Thyroid gland (tissue), 4 donors: ENCODE results near the gene BEAN1. TPM values are rescaled to one million over a fixed set of nuclear protein-coding genes. Genes with fewer than 3 reads are reported as not detected.

Experiments used
- DNase-seq, 2 donors: peaks; one replicate each; pipeline ENCODE4 v3.0.0-alpha.2; 2019
- H3K27ac ChIP-seq, 3 donors: fragments of 200-600 bp; sonication (generic); 1 replicate in 2 of 3; 2 replicates in 1 of 3; pipeline ENCODE4 v1.5.1; 2016 to 2019; ENCODE audit warnings: mild to moderate bottlenecking in 1 of 3, moderate library complexity in 1 of 3
- H3K27me3 ChIP-seq: fragments of 200-600 bp; sonication (generic); one replicate; pipeline ENCODE4 v1.5.1; 2019
- H3K36me3 ChIP-seq, 2 donors: fragments of 200-600 bp; sonication (generic); one replicate each; pipeline ENCODE4 v1.5.1; 2016 to 2019
- H3K4me1 ChIP-seq, 2 donors: fragments of 200-600 bp; sonication (generic); one replicate each; pipeline ENCODE4 v1.5.1; 2017 to 2019
- H3K4me3 ChIP-seq, 3 donors: fragments of 200-600 bp; sonication (generic); replicated peaks in 1 of 3; 1 replicate in 2 of 3; 2 replicates in 1 of 3; pipeline ENCODE4 v1.5.1; 2016; ENCODE audit warnings: mild to moderate bottlenecking in 1 of 3
- H3K9me3 ChIP-seq: fragments of 200-600 bp; sonication (generic); one replicate; pipeline ENCODE4 v1.5.1; 2017
- CTCF ChIP-seq, 6 experiments: fragments of 200-600 bp in 3 of 6; fragments of 450-650 bp in 3 of 6; sonication (generic) in 3 of 6; IDR thresholded peaks; one replicate each; pipeline ENCODE4 v1.5.1; 2016 to 2019; ENCODE audit warnings: antibody characterized with exemption in 6 of 6, mild to moderate bottlenecking in 2 of 6, inconsistent platforms in 1 of 6, moderate library complexity in 1 of 6
- POLR2A ChIP-seq, 2 donors: fragments of 450-650 bp; IDR thresholded peaks; one replicate each; pipeline ENCODE4 v1.6.1; 2017; ENCODE audit warnings: antibody characterized with exemption in 2 of 2, mild to moderate bottlenecking in 2 of 2, moderate library complexity in 1 of 2
- WGBS, 2 donors: methylation state at CpG; one replicate each; pipeline ENCODE4 v1.1.5; 2017; 5-methylcytosine and 5-hydroxymethylcytosine counted together
- intact Hi-C: fragments of 100-400 bp; cut with DNase I; formaldehyde crosslinking; loops from one replicate; pipeline ENCODE4 v1.15.1; 2023
- total RNA-seq, 4 donors: library from RNA; depleted of rRNA; stranded (reverse); fragments of >200 nt; gene quantifications; one replicate each; pipeline ENCODE4 v1.2.3, GENCODE V29; 2016

BEAN1 gene
- total RNA-seq, 4 donors from 2014 or later = 0.38 to 0.54 TPM; not detected in 2

DNA sequence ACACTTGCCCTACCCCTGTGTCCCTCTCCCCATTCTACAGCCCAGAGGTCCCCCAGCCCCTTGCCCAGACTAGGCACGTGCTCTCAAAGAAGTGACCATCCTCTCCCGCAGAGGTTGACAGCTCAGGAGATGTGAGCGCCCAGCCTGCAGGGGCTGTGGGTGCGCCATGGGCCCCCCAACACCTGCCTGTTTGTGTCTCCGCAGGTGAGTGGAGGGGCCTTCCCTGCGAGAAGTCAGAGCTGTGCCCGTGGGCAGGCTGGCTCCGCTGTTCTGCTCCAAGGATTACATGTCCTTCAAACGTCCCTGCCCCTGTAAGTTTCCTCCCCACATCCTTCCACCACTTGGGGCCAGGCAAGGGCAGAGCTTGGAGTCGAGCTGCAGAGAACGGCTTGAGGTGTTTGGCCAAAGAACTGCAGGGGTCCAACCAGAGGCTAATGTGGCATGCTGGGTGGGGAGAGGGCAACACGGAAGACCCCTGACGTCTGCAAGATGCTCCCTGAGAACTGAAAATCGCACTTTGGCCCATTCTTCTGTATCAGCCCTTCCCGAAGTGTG lies 10.4 kb downstream of the BEAN1 start:
- H3K36me3 ChIP-seq = no peaks in the 10 kb centered on the region
- TF ChIP-seq POLR2A (IDR thresholded peaks at IDR 0.05) (no peak), CTCF (IDR thresholded peaks at IDR 0.05) (no peak)
- H3K4me3 ChIP-seq = no peak overlapping the region
- DNase-seq = no peak
- intact Hi-C loops = no loop called here
- H3K27ac ChIP-seq = no peak overlapping the region
- no peaks in the 10 kb centered on the region for H3K9me3 ChIP-seq
- H3K4me1 ChIP-seq = no peaks in the 10 kb centered on the region
- 68% methylated on average over 9 to 15 of the region's 15 CpGs for WGBS, 2 donors
- H3K27me3 ChIP-seq = no peaks in the 10 kb centered on the region

GRCh38 chr16:66438536-66438935 lies 11.4 kb downstream of the BEAN1 start:
- H3K27ac ChIP-seq = no peak overlapping the region
- intact Hi-C loops = no loop called here
- H3K27me3 ChIP-seq = no peaks in the 10 kb centered on the region
- no peak for DNase-seq
- TF ChIP-seq CTCF (IDR thresholded peaks at IDR 0.05) (no peak), POLR2A (IDR thresholded peaks at IDR 0.05) (no peak)
- H3K4me1 ChIP-seq = no peaks in the 10 kb centered on the region
- no peak overlapping the region for H3K4me3 ChIP-seq
- H3K9me3 ChIP-seq = no peaks in the 10 kb centered on the region
- H3K36me3 ChIP-seq = no peaks in the 10 kb centered on the region
- 80 to 89% methylated on average over 8 of the region's 8 CpGs for WGBS, 2 donors

DNA sequence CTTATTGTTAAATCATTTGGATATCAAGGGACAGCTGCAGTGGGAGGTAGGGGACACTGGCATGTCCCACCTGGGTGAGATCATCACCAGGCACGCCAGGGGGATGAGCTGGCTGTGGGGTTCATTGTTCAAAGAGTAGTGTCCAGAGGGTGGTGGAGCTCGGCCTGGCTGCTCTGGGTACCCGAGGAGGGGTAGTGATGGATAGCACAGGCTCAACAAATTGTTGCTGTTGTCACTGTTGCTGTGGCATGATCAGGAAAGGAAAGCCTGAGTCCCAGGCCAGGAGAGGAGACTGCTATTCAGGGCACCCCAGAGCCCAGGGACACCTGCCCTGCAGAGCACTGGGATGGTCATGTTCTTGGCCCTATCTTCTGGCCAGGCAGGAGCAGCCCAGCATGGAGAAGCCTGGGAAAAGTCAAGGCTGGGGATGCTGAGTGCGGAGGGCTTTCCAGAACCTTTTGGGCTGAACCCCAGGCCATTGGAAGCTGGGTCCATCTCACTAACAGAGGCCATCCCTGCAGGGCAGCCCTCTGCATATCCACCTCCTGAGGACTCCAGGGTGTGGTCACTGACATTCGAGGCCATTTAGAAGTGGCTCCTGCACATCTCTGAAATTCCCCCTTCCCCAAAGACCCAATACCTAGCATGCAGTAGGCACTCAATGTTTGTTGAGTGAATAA lies 12.1 kb downstream of the BEAN1 start:
- H3K9me3 ChIP-seq = no peaks in the 10 kb centered on the region
- no peak overlapping the region for H3K27ac ChIP-seq
- no peak overlapping the region for H3K4me3 ChIP-seq
- H3K27me3 ChIP-seq = no peaks in the 10 kb centered on the region
- intact Hi-C loops = no loop called here
- no peaks in the 10 kb centered on the region for H3K4me1 ChIP-seq
- WGBS, 2 donors = 81 to 93% methylated on average over 5 of the region's 5 CpGs
- no peak for DNase-seq
- TF ChIP-seq POLR2A (IDR thresholded peaks at IDR 0.05) (no peak), CTCF (IDR thresholded peaks at IDR 0.05) (no peak)
- H3K36me3 ChIP-seq = no peaks in the 10 kb centered on the region

GRCh38 chr16:66440271-66440802 lies 13.2 kb downstream of the BEAN1 start:
- Histone ChIP-seq H3K27me3 (no peaks in the 10 kb centered on the region), H3K4me1 (no peaks in the 10 kb centered on the region), H3K36me3 (no peaks in the 10 kb centered on the region), H3K4me3 (no peak overlapping the region), H3K27ac (no peak overlapping the region), H3K9me3 (no peaks in the 10 kb centered on the region)
- TF ChIP-seq POLR2A (IDR thresholded peaks at IDR 0.05) = no peak
- no peak for TF ChIP-seq CTCF (IDR thresholded peaks at IDR 0.05)
- intact Hi-C loops = no loop called here
- WGBS, 2 donors = 94% methylated on average over 10 of the region's 10 CpGs
- DNase-seq = no peak

GRCh38 chr16:66440970-66441369 lies 13.9 kb downstream of the BEAN1 start:
- no peak for DNase-seq
- Histone ChIP-seq H3K4me3 (no peak overlapping the region), H3K4me1 (no peaks in the 10 kb centered on the region), H3K9me3 (no peaks in the 10 kb centered on the region), H3K27me3 (no peaks in the 10 kb centered on the region), H3K36me3 (no peaks in the 10 kb centered on the region), H3K27ac (no peak overlapping the region)
- TF ChIP-seq CTCF (IDR thresholded peaks at IDR 0.05) (no peak), POLR2A (IDR thresholded peaks at IDR 0.05) (no peak)
- intact Hi-C loops = no loop called here
- WGBS, 2 donors = 90 to 95% methylated on average over 11 of the region's 11 CpGs
